Esophagus squamous epithelium (tissue), 4 donors: ENCODE data around the gene ERICH6.

Experiments used
- CTCF ChIP-seq, 6 experiments: fragments of 450-650 bp in 4 of 6; fragments of 200-600 bp in 2 of 6; sonication (generic) in 2 of 6; IDR thresholded peaks; one replicate each; pipeline ENCODE4 v1.5.1; 2016 to 2019; ENCODE audit warnings: antibody characterized with exemption in 6 of 6, mild to moderate bottlenecking in 4 of 6, moderate library complexity in 4 of 6
- POLR2A ChIP-seq, 4 donors: fragments of 450-650 bp; IDR thresholded peaks; one replicate each; pipeline ENCODE4 v1.6.1; 2017; ENCODE audit warnings: antibody characterized with exemption in 4 of 4, mild to moderate bottlenecking in 4 of 4, moderate library complexity in 3 of 4

- TF ChIP-seq CTCF (IDR thresholded peaks at IDR 0.05) (no peak), POLR2A (IDR thresholded peaks at IDR 0.05) (no peak)
Observed at GRCh38 chr3:150743508-150743907, 39.8 kb upstream of the ERICH6 start.
